Uterus (tissue), 2 donors: ENCODE results near the gene LRP11.
"Not testable (repeated sequence)": the region's sequence is repeated elsewhere in the genome, so short reads cannot be mapped to it uniquely, and the experiment has no call there.

Source experiments
- CTCF ChIP-seq, 4 experiments: fragments of 200-600 bp in 2 of 4; fragments of 450-650 bp in 2 of 4; sonication (generic) in 2 of 4; IDR thresholded peaks; one replicate each; pipeline ENCODE4 v1.5.1; 2016 to 2019; ENCODE audit warnings: antibody characterized with exemption in 4 of 4, mild to moderate bottlenecking in 2 of 4, moderate library complexity in 1 of 4
- POLR2A ChIP-seq, 2 donors: fragments of 450-650 bp; IDR thresholded peaks; one replicate each; pipeline ENCODE4 v1.6.1; 2016; ENCODE audit warnings: antibody characterized with exemption in 2 of 2, mild to moderate bottlenecking in 1 of 2, moderate library complexity in 1 of 2

DNA sequence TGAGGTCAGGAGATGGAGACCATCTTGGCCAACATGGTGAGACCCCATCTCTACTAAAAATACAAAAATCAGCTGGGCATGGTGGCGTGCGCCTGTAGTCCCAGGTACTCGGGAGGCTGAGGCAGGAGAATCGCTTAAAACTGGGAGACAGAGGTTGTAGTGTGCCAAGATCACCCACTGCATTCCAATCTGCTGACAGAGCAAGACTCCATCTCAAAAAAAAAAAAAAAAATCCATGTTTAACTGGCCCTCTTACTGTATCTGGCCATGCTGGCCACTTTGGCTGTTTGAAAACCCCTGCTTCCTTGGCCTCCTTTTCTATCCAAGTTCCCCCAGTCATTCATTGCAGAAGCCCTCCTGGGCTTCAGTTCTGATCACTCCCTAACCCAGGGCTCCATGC lies 20.1 kb downstream of the LRP11 start:
- TF ChIP-seq CTCF, POLR2A (IDR thresholded peaks at IDR 0.05): not testable (repeated sequence)
